HG03025 (cell line): ENCODE results near the gene DHX29.
A peak's percentile ranks its signal among the peaks of the same experiment; 100 is the strongest.

Experiments
- ATAC-seq: cut with Tn5 transposase; IDR thresholded peaks from one replicate; pipeline ENCODE4 v1.9.1; 2021; ENCODE audit warnings: mild to moderate bottlenecking, moderate library complexity; ENCODE audit not compliant: unreplicated experiment, low FRiP score

Gene DHX29

GRCh38 chr5:55232985-55233928 is 74.2 kb downstream of the DHX29 start, which contains the start of gene CCNO:
Gene CCNO (minus strand): TSS chr5:55233608. CDS start chr5:55233523, 85 bp downstream.
- ATAC-seq: peak; percentile 54

- no peak for ATAC-seq
Measured at GRCh38 chr5:55232271-55232984, 75.1 kb downstream of the DHX29 start.

DNA sequence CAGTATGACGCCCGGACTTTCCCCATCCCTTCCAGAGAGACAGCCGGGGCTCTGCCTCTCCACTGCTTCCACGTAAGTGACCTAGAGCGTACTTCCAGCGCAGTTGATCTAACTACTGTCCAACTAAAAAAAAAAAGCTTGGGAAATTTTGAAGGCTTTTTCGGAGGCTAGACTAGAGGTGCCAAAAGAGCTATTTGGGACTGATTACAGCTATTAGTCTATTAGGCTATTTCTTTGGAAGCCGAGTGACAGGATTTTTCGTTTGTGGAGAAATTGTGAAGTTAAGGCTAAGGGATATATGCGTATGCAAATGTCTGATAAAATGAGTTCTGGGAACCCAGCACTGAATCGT is 75.6 kb downstream of the DHX29 start:
- no peak for ATAC-seq

DNA sequence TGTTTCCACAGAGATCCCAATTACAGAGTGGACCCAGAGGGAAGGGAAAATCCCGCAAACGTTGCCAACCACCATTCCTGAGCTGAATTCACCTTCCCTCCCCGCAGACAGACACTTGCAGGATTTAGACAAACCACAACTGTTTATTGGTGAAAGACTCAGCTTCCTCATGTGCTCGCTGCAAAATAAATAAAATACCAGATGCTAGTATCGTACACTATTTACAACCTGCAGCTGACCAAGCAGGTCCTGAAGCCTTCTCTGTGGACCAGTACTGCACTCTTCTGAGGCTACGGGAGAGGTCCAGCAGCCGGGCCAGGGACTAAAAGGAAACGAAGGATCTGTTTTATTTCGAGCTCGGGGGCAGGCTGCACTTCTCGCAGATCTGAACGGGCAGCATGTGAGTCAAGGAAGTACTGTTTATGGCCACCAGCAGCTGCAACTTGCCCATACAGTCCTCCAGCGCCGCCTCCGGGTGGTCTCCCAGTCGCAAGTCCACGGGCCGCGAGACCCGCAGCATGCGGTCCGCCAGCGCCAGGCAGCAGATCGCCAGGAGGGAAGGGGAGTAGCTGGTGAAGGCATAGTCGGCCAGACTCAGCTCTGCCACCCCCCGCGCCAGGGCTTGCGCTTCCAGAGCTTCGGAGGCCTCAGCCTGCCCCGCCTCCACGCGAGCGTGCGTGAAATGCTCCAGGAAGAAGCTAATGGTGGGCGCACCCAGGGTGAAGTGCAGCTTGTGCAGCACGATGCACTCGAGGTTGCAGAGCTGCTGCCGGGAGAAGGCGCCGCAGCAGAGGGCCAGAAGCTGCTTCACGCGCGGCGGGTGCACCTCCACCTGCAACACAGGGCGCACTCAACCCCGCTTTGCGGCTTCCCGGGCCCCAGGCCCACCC is 76.2 kb downstream of the DHX29 start:
- ATAC-seq: no peak

DNA sequence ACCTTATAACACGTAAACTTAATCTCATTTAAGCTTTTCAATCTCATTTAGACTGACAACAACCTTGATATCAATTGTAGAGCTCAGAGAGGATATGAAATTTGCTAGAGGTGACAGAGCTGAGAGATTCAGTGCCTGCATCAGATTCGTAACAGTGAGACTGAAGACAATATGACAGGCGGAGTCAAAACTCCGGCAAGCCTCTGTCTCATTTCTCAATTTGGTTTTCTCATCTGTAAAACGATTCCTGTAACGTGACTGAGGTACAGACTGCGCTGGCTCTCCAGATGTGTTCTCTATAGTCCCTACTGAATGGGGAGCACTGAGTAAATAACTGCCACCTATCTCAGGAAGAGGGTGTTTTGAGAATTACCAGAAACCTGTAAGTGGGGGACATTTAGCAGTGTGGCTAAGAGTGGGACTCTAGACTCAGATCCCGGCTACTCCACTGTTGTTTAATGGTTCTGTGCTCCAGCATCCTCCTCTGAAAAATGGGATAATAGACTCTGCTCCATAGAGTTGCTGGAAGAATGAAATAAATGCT is 77.3 kb downstream of the DHX29 start:
- ATAC-seq: no peak

DNA sequence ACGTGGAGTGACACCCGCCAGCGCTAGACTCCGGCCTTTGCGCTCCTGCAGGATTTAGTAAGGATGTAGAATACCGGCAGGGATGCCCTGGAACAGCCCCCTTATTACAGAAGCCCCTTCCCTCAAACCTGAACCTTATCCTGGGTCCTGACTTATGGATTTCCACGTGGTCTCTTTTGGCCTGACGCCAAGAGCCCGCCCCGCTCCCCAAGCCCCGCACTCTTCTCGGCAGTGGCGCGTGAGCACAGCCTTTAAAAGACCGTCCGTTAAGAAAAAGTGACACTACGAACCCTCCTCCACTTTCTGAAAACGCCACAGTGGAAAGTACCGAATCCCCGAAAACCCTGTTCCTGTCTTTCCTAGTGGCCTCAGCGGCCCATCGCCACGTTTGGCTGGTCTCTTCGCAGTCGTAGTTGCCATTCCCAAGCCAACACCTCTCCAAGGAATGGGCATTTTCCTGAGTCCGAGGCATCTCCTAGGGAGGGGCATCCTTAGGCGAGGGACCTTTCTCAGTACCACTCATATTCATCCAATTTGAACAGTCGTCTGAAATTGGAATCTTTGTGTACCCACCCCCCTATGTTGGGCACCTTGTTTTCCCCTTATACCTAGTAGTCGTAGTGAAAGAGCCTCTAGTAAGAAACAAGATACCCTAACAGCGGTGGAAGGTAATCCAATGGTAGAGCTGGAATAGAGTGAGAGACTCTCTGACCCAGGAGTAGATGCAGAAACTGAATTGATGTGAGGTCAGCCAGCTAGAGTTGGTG is 79.6 kb downstream of the DHX29 start:
- no peak for ATAC-seq

GRCh38 chr5:55226934-55227663 is 80.4 kb downstream of the DHX29 start, which contains the start of gene MCIDAS:
Gene MCIDAS (minus strand): TSS chr5:55227315. CDS start chr5:55227138, 177 bp downstream.
- no peak for ATAC-seq

DNA sequence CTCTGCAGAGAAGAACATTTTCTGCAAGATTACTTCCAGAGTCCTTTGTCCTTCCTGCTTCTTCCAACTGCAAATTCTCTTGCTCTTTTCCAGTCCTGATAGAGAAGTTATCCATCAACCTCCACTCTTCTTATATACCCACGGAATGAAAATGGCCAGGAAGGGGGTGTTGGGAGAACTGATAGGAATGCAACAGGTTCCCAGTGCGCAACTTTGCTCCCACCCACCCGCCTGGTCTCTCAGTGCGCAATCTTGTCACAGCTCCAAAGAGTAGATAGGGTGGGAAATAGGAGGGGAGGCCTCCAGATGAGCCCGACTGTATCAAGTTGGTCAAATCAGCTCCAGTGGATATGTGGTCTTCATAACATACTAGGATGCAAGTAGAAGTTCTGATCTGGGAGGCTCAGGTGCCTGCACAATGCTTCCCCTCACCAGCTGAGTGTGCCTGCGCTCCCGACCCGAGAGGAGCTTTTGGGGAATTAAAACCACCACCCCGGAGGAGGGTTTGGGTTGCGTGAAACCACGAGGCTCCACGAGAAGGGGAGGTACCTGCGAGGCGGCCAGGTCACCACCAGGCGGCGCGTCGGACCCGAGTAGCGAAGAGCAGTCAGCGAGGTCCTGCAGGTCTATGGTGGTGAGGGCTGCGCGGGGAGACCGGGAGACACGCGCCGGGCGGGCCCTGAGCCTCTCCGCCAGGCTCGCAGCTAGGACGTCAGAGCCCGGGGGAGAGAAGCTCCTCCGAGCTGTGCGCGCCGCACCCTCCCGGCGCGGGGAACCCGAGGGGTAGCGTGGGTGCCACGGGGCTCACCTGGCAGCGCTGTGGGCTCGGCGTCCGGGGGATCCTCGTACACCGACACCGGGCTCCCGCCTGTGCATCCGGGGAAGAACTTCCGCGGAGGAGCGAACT is 81.2 kb downstream of the DHX29 start:
- ATAC-seq: no peak

GRCh38 chr5:55225346-55225745 is 82.1 kb downstream of the DHX29 start:
- no peak for ATAC-seq

DNA sequence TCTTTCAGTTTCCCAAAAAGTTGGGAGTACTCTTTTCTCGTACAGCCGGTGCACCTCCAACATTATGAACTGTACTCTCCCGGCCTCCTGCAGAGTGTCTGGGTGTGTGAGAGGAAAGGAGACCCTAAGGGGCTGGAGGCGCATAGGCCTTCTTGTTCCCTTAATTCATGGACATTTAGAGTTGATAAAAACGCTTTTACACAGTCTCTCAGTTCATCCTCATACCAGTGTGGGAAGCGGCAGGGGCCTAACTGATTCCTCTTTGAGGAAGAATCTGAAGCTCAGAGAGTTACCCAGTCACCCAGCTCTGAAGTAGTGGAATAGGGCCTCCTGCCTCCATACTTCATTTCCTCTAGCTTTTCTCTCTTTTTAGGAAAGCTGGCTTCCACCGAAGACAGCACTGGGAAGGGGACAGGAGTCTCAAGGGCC is 83.7 kb downstream of the DHX29 start:
- no peak for ATAC-seq

DNA sequence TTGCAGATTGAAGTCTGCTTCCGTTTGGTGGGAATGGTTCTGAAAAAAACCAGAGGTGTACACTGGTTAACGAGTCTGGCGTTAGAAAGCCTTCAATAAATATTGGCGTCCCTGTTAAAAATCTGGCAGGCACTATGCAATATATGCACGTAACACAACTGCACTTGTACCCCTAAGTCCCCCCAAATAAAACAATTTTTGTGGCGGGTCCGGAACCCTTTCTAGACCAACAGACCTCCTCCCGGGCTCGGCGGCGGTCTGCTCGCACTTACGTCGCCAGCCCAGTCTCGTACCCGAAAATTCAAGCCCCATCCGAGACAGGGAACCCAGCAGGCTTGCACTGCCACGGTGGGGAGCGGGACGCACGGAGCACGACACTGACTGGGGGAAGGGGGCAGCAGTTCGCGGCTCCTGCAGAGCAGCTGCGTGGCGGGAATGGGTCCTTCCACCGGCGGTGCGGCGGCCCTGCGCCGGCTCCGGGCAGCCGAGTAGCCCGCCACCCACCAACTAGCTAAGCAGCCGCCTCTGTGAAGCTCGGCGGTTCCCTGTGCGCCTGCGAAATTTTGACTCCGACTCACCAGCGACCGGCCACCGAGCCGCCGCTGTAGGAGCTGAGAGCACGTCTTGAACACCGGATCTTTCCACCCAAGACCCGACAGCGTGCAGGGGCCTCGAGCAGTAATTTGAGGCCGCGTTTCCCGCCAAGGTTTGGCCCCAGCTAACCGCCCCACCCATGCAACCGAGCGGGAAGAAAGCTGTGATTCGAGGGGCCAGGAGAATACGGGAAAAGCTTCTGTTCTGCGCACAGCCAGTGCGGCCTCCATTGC is 84.3 kb downstream of the DHX29 start:
- no peak for ATAC-seq

DNA sequence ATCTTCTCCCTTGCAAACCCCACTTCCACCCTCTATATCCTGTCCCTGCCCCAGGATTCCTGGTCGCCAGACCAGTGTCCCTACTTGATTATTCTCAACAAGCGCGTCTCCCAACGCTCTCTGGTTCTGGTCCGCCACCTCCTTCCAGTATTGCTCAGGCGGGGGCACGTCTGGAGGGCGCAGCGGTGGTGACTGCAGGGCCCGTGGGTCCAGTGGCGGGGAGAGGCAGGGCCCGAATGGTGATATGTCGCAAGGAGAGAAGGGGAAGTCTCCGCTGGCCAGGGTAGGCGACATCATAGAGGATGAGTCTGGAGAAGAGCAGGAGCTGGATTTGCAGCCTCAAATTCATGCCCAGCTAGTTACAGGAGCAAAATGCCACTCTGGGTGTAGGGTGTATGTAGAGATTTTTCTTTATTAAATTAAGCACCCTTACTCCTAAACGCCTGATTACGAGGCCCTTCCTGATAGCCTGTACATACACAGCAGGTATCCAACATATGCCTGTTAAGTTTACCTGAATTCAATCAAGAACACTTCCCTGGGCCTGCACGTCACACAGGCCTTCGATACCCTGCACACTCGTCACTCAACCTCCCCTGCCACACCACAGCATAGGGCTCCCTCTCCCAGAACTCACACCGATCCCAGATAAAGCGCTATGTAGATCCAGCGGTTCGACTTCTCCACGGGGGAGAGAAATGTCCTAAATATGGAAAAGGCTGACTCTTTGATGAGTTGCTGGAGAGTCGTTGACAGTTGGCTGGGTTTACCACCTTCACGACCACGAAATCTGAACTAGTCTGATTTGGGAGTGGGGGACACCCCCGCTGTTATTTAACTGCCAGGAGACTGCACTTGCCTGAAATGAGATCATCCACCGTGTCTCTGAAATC is 85.2 kb downstream of the DHX29 start:
- no peak for ATAC-seq

GRCh38 chr5:55220433-55221185 is 86.9 kb downstream of the DHX29 start:
- no peak for ATAC-seq

DNA sequence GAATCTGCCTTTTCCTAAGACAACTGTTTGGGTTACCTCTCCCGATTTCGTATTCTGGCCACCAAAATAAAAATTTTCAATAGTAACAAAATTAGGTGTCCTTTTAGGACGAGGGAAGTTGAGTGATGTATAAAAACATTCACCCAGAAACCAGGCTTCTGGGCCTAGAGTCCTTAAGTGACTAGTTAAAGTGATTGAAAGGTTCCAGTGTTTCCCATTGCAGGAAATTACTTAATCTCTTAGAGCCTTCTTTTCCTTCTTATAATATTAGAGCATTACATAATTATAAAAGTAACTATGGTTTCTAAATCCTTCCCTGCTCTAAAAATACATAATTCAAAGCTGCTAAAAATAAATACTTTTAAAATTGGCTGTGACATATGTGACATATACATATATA is 87.7 kb downstream of the DHX29 start:
- no peak for ATAC-seq

- no peak for ATAC-seq
Measured at GRCh38 chr5:55218967-55219366, 88.5 kb downstream of the DHX29 start.
